Endothelial cell of umbilical vein (primary cell): Measurements from ENCODE around the gene KRT76. TPM values are rescaled to one million over a fixed set of nuclear protein-coding genes. Genes with fewer than 3 reads are reported as not detected.

Source experiments
- BruUV-seq: library from RNA; stranded (reverse); fragments of 400-500 nt; replicated peaks from 2 replicates; lab custom pipeline; 2021; lab: Mats Ljungman, UMichigan
- CTCF ChIA-PET: fragments of 300-600, 350-600 bp; sonication (Branson Sonifier 250); formaldehyde crosslinking; loops from one replicate; lab custom pipeline; 2021; ENCODE audit warnings: antibody characterized with exemption, inconsistent platforms; lab: Charles Lee
- POLR2A ChIA-PET: fragments of 300-600, 350-600 bp; sonication (Branson Sonifier 250); formaldehyde crosslinking; loops from one replicate; lab custom pipeline; 2021; ENCODE audit warnings: antibody characterized with exemption, inconsistent platforms; lab: Charles Lee
- DNase-seq: peaks from one replicate; pipeline ENCODE4 v3.0.0-alpha.2; 2011; ENCODE audit warnings: low read depth, low spot score
- FAIRE-seq: peaks from 2 replicates; lab custom pipeline; 2011; peaks lifted over from hg19 to GRCh38; lab: Jason Lieb, UNC
- H2AFZ ChIP-seq: 2 replicates; pipeline ENCODE4 v1.6.0; 2012; ENCODE audit warnings: low read depth, low read length, control low read depth, inconsistent platforms
- H3K27ac ChIP-seq: 2 replicates; pipeline ENCODE4 v1.5.1; 2011; ENCODE audit warnings: low read depth, mild to moderate bottlenecking, control low read depth, low read length, moderate library complexity; ENCODE audit not compliant: insufficient read depth
- H3K27me3 ChIP-seq, 2 experiments: 2 replicates each; pipeline versions ENCODE4 v1.6.0 to v1.6.1; 2011; ENCODE audit warnings: low read length in 2 of 2, mixed read lengths in 1 of 2; ENCODE audit not compliant: control insufficient read depth in 2 of 2, insufficient read depth in 2 of 2
- H3K36me3 ChIP-seq, 2 experiments: 2 replicates in 1 of 2; 3 replicates in 1 of 2; pipeline ENCODE4 v1.5.1; 2011; ENCODE audit warnings: low read length in 2 of 2, mild to moderate bottlenecking in 1 of 2, moderate library complexity in 1 of 2; ENCODE audit not compliant: control insufficient read depth in 2 of 2, insufficient read depth in 2 of 2; ENCODE audit errors: extremely low read depth in 1 of 2
- H3K4me1 ChIP-seq: 3 replicates; pipeline ENCODE4 v1.5.1; 2011; ENCODE audit warnings: mild to moderate bottlenecking, low read length; ENCODE audit not compliant: control insufficient read depth, insufficient read depth; ENCODE audit errors: extremely low read depth
- H3K4me2 ChIP-seq: 2 replicates; pipeline ENCODE4 v1.6.1; 2011; ENCODE audit warnings: low read length, control low read depth, mixed read lengths; ENCODE audit not compliant: insufficient read depth
- H3K4me3 ChIP-seq, 3 experiments: fragments of 200-600 bp in 1 of 3; sonication (generic), shearing (Covaris generic) in 1 of 3; replicated peaks in 1 of 3; 2 replicates each; pipeline ENCODE4 v1.5.1; 2011 to 2016; ENCODE audit warnings: control low read depth in 3 of 3, low read length in 3 of 3, mild to moderate bottlenecking in 2 of 3, inconsistent platforms in 1 of 3, low read depth in 1 of 3, moderate library complexity in 1 of 3; ENCODE audit not compliant: insufficient read depth in 1 of 3
- H3K79me2 ChIP-seq: 2 replicates; pipeline ENCODE4 v1.6.0; 2012; ENCODE audit warnings: low read length, inconsistent platforms; ENCODE audit not compliant: control insufficient read depth, insufficient read depth
- H3K9ac ChIP-seq: replicated peaks from 2 replicates; pipeline ENCODE3; 2011; ENCODE audit warnings: low read length, control low read depth; ENCODE audit not compliant: insufficient read depth; ENCODE audit errors: extremely low read depth
- H3K9me1 ChIP-seq: replicated peaks from 3 replicates; pipeline ENCODE4 v1.6.0; 2011; ENCODE audit warnings: mild to moderate bottlenecking, low read length; ENCODE audit not compliant: control insufficient read depth, insufficient read depth; ENCODE audit errors: extremely low read depth
- H3K9me3 ChIP-seq: replicated peaks from 2 replicates; pipeline ENCODE4 v1.5.1; 2012; ENCODE audit warnings: low read length, inconsistent platforms; ENCODE audit not compliant: control insufficient read depth, insufficient read depth
- H4K20me1 ChIP-seq: replicated peaks from 2 replicates; pipeline ENCODE3; 2011; ENCODE audit warnings: mild to moderate bottlenecking, low read length; ENCODE audit not compliant: control insufficient read depth, insufficient read depth; ENCODE audit errors: extremely low read depth
- EZH2 ChIP-seq: IDR thresholded peaks from 2 replicates; pipeline ENCODE4 v1.6.1; 2012; ENCODE audit warnings: borderline replicate concordance, low read depth, mild to moderate bottlenecking, moderate library complexity, low read length, inconsistent platforms; ENCODE audit not compliant: severe bottlenecking
- FOS ChIP-seq: IDR thresholded peaks from 2 replicates; pipeline ENCODE4 v1.6.1; 2011; ENCODE audit warnings: mild to moderate bottlenecking, low read length, moderate library complexity, borderline replicate concordance; ENCODE audit not compliant: insufficient read depth
- GATA2 ChIP-seq: IDR thresholded peaks from 2 replicates; pipeline ENCODE4 v1.7.0; 2011; ENCODE audit warnings: low read depth, mild to moderate bottlenecking, moderate library complexity, mixed read lengths, low read length; ENCODE audit not compliant: insufficient read length, insufficient read depth
- JUN ChIP-seq: IDR thresholded peaks from 2 replicates; pipeline ENCODE4 v1.6.1; 2011; ENCODE audit warnings: borderline replicate concordance, low read depth; ENCODE audit not compliant: insufficient read length, insufficient read depth
- MYC ChIP-seq: IDR thresholded peaks from one replicate; pipeline ENCODE4 v1.6.1; 2011; ENCODE audit warnings: mild to moderate bottlenecking, low read depth, low read length
- POLR2A ChIP-seq: IDR thresholded peaks from 2 replicates; pipeline ENCODE4 v1.6.1; 2012; ENCODE audit warnings: low read depth, mild to moderate bottlenecking, control low read depth, low read length
- POLR2AphosphoS5 ChIP-seq: IDR thresholded peaks from 2 replicates; pipeline ENCODE4 v1.6.1; 2012; ENCODE audit warnings: low read depth, mild to moderate bottlenecking, control low read depth, low read length, moderate library complexity; ENCODE audit not compliant: insufficient read depth
- dilution Hi-C: fragments of 300-500 bp; cut with MboI; formaldehyde crosslinking; loops from one replicate; pipeline ENCODE4 v1.15.0; 2019; ENCODE audit warnings: low sequenced_read_pairs; ENCODE audit not compliant: extremely low pct_ligation_motif_present
- intact Hi-C: fragments of 100-400 bp; cut with micrococcal nuclease; formaldehyde crosslinking; loops from one replicate; pipeline ENCODE4 v1.10.0; 2022
- polyA plus RNA-seq, 4 experiments: library from polyadenylated mRNA; depleted of rRNA in 3 of 4; stranded (reverse) in 3 of 4; unstranded in 1 of 4; fragments of >200 nt; gene quantifications; 2 replicates each; pipeline versions ENCODE4 v1.2.1 to v1.2.3, GENCODE V29; 2011 to 2012; ENCODE audit warnings: missing spikeins in 1 of 4
- total RNA-seq: library from RNA; stranded (reverse); gene quantifications from 2 replicates; pipeline ENCODE4 v1.2.3, GENCODE V29; 2021
- TF ChIP-seq, protein P1 (sequence below): IDR thresholded peaks from 2 replicates; pipeline ENCODE4 v1.6.1; 2011; ENCODE audit not compliant: insufficient read depth, insufficient read length
- TF ChIP-seq, protein P2 (sequence below), 2 donors: IDR thresholded peaks; 1 replicate in 1 of 2; 2 replicates in 1 of 2; pipeline ENCODE4 v1.5.1; 2011; ENCODE audit warnings: low read length in 2 of 2, mild to moderate bottlenecking in 2 of 2, moderate library complexity in 2 of 2, control low read depth in 1 of 2, inconsistent platforms in 1 of 2, low read depth in 1 of 2; ENCODE audit not compliant: insufficient read depth in 1 of 2; ENCODE audit errors: extremely low read depth in 1 of 2

KRT76 gene
- total and polyA plus RNA-seq, 2 donors (not counting 3 experiments of a cell fraction or from before 2014, with no cell fraction given): not detected

DNA sequence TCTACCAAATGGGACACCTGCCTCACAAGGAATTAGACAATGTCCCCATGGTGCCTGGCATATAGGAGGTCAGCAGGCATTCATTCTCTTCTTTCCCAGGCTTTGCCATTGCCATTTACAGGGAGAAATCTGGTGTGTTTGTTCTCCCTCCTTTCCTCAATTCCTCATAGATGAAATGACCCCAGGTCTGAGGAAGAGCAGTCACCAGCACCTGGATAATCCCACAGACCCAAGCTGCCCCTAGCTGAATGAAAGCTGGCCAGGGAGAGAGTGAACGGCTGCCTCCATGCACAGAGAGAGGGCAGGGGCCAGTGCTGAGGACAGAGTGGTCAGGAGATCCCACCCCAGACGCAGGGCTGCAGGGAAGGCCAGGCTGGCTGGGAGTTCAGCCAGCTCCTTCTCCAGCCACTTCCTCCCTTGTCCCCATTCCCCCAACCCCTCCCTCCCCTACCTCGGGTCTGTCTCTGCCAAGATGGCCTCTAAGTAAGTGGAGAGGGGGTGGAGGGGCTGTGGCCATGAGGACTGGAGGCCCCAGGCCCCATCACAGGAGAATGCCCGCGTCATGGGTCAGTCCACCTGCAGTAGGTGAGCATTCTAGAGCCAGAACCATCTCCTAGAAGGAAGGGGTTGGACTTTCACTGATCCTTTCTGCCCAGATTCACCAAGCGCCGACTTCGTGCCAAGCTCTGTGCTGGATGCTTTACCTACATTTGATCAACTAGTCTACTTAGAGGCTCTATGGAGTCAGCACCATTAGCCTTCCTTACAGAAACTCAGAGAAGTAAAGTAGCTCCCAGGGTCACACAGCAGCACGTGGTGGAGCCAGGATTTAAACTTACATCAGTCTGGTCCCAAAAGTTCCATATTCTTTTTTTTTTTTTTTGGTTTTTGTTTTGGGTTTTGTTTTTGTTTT is 38.8 kb upstream of the KRT76 start:
- no peak for DNase-seq
- CTCF ChIA-PET: interaction anchor here (1.5 kb wide), 1 partner anchor 50 kb away, joined by 3 read pairs; no protein-coding TSS in a partner anchor

More for the DNA sequence above, 38.8 kb upstream of the KRT76 start:
- no peaks in the 10 kb centered on the region for H3K36me3 ChIP-seq
- dilution Hi-C loops (no loop called here), intact Hi-C loops (no loop called here)
- H3K4me1 ChIP-seq: no peaks in the 10 kb centered on the region
- H3K27ac ChIP-seq: no peak overlapping the region
- H3K4me2 ChIP-seq: no peak overlapping the region
- H4K20me1 ChIP-seq: no peaks in the 10 kb centered on the region
- H2AFZ ChIP-seq: no peak overlapping the region
- FAIRE-seq: no peak
- H3K9ac ChIP-seq: no peak overlapping the region
- POLR2A ChIA-PET: no interaction called here
- H3K4me3 ChIP-seq: no peak overlapping the region
- H3K79me2 ChIP-seq: no peaks in the 10 kb centered on the region
- TF ChIP-seq MYC: no peak
- TF ChIP-seq, protein P1, sequence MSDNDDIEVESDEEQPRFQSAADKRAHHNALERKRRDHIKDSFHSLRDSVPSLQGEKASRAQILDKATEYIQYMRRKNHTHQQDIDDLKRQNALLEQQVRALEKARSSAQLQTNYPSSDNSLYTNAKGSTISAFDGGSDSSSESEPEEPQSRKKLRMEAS: no peak
- no peak for TF ChIP-seq POLR2AphosphoS5
- TF ChIP-seq POLR2A: no peak
- TF ChIP-seq FOS: no peak
- TF ChIP-seq EZH2: no peak
- TF ChIP-seq, protein P2, sequence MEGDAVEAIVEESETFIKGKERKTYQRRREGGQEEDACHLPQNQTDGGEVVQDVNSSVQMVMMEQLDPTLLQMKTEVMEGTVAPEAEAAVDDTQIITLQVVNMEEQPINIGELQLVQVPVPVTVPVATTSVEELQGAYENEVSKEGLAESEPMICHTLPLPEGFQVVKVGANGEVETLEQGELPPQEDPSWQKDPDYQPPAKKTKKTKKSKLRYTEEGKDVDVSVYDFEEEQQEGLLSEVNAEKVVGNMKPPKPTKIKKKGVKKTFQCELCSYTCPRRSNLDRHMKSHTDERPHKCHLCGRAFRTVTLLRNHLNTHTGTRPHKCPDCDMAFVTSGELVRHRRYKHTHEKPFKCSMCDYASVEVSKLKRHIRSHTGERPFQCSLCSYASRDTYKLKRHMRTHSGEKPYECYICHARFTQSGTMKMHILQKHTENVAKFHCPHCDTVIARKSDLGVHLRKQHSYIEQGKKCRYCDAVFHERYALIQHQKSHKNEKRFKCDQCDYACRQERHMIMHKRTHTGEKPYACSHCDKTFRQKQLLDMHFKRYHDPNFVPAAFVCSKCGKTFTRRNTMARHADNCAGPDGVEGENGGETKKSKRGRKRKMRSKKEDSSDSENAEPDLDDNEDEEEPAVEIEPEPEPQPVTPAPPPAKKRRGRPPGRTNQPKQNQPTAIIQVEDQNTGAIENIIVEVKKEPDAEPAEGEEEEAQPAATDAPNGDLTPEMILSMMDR (IDR thresholded peaks at IDR 0.05; ENCODE audit: extremely low read depth in 1 of 2, insufficient read depth in 1 of 2, low read depth in 1 of 2, low read length in 2 of 2): no peak
- TF ChIP-seq GATA2: no peak
- TF ChIP-seq JUN: no peak
- H3K9me1 ChIP-seq: no peaks in the 10 kb centered on the region
- no peaks in the 10 kb centered on the region for H3K9me3 ChIP-seq
- no TSS peak for BruUV-seq
- H3K27me3 ChIP-seq: peaks cover 0 to 1% of the 10 kb centered on the region in 2 experiments
